GM20431 (cell line): Measurements from ENCODE around the gene CDAN1.
"Not testable (repeated sequence)": the region's sequence is repeated elsewhere in the genome, so short reads cannot be mapped to it uniquely, and the experiment has no call there.

Experiments used
- in situ Hi-C: fragments of 300-500 bp; cut with MseI, MboI; formaldehyde crosslinking; loops from one replicate; pipeline ENCODE4 v1.15.0; 2020; ENCODE audit warnings: low sequenced_read_pairs; ENCODE audit not compliant: unreplicated experiment

The CDAN1 gene, protein sequence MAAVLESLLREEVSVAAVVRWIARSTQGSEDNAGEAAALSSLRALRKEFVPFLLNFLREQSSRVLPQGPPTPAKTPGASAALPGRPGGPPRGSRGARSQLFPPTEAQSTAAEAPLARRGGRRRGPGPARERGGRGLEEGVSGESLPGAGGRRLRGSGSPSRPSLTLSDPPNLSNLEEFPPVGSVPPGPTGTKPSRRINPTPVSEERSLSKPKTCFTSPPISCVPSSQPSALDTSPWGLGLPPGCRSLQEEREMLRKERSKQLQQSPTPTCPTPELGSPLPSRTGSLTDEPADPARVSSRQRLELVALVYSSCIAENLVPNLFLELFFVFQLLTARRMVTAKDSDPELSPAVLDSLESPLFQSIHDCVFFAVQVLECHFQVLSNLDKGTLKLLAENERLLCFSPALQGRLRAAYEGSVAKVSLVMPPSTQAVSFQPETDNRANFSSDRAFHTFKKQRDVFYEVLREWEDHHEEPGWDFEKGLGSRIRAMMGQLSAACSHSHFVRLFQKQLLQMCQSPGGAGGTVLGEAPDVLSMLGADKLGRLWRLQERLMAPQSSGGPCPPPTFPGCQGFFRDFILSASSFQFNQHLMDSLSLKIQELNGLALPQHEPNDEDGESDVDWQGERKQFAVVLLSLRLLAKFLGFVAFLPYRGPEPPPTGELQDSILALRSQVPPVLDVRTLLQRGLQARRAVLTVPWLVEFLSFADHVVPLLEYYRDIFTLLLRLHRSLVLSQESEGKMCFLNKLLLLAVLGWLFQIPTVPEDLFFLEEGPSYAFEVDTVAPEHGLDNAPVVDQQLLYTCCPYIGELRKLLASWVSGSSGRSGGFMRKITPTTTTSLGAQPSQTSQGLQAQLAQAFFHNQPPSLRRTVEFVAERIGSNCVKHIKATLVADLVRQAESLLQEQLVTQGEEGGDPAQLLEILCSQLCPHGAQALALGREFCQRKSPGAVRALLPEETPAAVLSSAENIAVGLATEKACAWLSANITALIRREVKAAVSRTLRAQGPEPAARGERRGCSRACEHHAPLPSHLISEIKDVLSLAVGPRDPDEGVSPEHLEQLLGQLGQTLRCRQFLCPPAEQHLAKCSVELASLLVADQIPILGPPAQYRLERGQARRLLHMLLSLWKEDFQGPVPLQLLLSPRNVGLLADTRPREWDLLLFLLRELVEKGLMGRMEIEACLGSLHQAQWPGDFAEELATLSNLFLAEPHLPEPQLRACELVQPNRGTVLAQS

DNA sequence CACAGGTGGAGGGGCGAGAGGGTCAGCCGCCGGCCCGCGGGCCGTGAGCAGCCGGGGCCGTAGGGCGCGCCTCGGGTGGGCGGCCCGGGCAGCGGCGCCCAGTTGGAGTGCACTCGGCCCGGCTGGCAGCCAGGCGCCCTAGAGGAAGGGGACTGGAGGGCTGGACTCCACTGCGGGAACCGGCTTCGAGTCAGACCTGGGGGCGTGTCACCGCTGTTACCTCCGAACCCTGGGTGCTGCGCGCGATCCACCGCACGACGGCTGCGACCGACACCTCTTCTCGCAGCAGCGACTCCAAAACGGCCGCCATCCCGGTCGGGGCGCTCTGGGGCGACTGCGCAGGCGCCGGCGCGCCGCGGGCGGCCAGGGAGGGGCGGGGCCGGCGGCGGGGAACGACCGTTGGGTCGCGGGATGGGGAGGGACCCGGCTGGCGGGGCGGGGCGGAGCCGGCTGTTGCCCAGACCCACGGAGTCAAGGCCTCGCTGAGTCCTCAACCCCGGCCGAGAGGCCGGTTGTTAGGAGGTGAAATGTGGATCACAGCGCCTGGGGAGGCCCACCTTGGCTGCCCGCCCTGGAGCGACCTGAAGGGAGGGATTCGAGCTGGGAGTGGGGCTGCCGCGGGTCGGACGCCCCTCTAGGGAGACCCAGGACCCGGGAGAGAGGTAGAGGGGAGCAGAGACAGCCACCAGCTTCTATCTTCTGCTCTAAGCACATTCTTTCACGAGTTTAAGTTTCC lies at the start of gene CDAN1:
Gene CDAN1, minus strand, starts transcription at position 336 of the 736 bp plus-strand sequence. Its CDS starts 26 bp downstream, at position 310.
- in situ Hi-C loops = no loop called here

GRCh38 chr15:42785569-42785968 lies 48.6 kb upstream of the CDAN1 start:
- in situ Hi-C loops = no loop called here

- in situ Hi-C loops = no loop called here
Measured at GRCh38 chr15:42784705-42785104, 47.8 kb upstream of the CDAN1 start.

DNA sequence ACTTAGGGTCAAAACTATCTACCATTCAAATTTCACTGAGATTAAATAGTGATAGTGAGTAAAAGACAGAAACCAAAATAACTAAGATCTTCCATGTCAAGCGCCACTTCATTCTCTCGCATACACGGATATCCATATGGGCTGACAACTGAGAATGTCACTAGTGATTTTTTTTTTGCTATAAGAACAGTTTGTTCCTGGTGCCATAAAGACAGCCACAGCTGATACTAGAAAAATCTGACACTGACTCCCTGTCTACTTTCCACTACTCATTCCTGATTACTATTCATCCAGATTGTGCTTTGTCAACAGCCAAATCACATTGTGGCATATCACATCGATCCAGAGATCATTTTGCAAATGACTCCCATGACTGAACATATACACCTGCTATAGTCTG lies 45.8 kb upstream of the CDAN1 start:
- in situ Hi-C loops = no loop called here

GRCh38 chr15:42775416-42775815 lies 38.5 kb upstream of the CDAN1 start:
- in situ Hi-C loops = no loop called here

- in situ Hi-C loops = no loop called here
Measured at GRCh38 chr15:42772901-42773300, 36.0 kb upstream of the CDAN1 start.

DNA sequence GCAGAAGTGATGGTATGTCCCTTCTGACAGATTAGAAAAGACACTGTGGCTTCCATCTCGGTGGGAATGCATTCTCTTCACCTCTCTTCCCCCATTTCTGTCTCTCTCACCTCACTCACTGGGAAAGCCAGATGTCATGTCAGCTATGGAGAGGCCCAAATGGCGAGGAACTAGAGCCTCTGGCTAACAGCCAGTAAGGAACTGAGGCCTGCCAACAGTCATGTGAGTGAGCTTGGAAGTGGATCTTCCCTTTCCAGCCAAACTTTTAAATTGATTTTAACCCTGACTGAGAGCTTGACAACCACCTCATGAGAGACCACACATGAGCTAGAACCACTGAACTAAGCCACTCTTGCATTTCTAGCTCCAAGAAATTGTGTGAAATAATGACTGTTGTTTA lies 35.2 kb upstream of the CDAN1 start:
- in situ Hi-C loops = no loop called here

- in situ Hi-C loops = not testable (repeated sequence)
Measured at GRCh38 chr15:42766109-42766508, 29.2 kb upstream of the CDAN1 start.

GRCh38 chr15:42764154-42764731 lies 27.3 kb upstream of the CDAN1 start:
- in situ Hi-C loops = not testable (repeated sequence)

DNA sequence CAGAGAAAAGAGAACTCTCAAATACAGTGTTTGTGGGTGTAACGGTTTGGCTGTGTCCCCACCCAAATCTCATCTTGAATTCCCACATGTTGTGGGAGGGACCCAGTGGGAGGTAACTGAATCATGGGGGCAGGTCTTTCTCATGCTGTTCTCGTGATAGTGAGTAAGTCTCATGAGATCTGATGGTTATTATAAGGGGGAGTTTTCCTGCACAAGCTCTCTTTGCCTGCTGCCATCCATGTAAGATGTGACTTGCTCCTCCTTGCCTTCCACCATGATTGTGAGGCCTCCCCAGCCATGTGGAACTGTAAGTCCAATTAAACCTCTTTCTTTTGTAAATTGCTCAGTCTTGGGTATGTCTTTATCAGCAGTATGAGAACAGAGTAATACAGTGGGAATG lies 24.9 kb upstream of the CDAN1 start:
- in situ Hi-C loops = not testable (repeated sequence)

- in situ Hi-C loops = no loop called here
Measured at GRCh38 chr15:42760759-42761158, 23.8 kb upstream of the CDAN1 start.

DNA sequence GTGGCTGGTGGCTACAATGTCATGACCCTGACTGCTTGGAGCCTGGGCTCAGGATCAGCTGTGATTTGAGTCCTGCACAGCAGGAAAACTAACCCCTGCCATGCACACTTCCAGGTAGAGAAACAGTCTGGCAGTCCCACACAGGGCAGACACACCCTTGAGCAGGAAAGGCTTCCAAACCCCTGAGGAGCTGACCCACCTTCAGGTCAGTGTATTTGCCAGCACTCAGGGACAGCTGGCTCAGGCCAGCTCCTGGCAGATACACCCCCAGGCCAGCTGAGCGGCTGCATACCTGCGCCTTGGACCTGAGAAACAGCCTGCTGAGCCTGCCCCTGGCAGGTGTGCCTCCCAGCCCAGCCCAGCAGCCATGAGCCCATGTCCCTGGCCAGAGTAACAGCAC lies 22.2 kb upstream of the CDAN1 start:
- in situ Hi-C loops = no loop called here

- in situ Hi-C loops = no loop called here
Measured at GRCh38 chr15:42750306-42750705, 13.4 kb upstream of the CDAN1 start.

DNA sequence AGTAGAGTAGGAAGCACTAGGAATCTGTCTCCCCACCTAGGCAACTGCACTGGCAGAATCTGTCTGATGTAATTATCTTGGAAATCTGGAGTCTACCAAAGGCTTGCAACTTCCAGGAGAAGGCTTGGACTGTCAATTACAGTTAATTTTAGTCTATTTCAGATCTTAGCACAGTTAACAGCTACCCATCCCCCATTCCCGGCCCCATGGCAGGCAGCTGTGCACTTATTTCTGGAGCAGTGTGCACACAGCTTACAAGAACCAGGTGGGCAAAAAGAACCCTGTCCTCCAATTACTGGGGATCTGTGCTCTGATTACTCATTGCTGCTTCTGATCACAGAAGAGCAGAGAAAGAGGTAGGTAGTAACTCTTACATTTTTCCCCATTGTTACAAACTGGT lies 12.3 kb upstream of the CDAN1 start:
- in situ Hi-C loops = no loop called here

DNA sequence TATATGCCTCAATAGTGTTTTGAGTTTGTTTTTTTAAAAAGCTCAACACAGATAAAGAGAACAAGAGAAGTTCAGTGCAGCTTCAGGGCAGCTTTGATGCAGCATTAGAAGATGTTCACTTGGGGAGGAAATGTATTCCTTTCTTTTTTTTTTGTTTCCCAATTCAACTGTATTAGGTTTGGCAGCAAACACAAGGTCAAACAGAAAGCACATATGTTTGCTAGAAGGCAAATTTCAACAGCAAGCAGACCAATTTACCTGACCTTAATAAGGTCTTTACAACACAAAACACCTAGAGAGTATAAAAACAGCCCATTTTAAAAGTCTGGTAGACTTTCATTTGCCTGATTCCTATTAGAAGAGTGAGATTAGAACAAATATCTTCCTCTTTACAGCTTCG lies 7.3 kb upstream of the CDAN1 start:
- in situ Hi-C loops = no loop called here

DNA sequence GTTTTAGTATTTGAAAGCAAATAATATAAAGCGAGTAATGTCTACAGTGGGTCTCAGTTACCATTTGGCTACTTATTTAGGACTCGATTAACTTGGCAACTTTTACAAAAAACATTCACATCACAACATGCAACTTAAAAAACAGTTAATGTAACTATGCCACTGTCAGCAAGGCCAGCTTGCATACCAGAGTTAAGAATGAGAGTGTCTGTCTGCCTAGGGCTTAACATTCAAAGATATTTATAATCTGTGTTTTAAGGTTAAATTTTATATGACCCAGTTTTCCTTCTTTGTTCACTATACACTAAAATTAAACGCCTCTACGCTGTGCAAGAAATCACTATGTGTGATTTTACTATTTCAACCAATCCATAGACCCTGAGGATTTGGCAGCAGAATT lies 5.2 kb upstream of the CDAN1 start:
- in situ Hi-C loops = no loop called here

GRCh38 chr15:42741710-42742109 lies 4.8 kb upstream of the CDAN1 start:
- in situ Hi-C loops = no loop called here

- in situ Hi-C loops = no loop called here
Measured at GRCh38 chr15:42737529-42738328, 801 bp upstream of the CDAN1 start.
